SKM-1 treated with dmso at 0.1 percent for 144 hours (cell line): ENCODE results near the gene COG5.
"Not testable (repeated sequence)": the region's sequence is repeated elsewhere in the genome, so short reads cannot be mapped to it uniquely, and the experiment has no call there.

Experiments
- DNase-seq: peaks from one replicate; lab custom pipeline; 2025; ENCODE audit not compliant: unreplicated experiment; lab: John Stamatoyannopoulos, UW

COG5 gene

DNA sequence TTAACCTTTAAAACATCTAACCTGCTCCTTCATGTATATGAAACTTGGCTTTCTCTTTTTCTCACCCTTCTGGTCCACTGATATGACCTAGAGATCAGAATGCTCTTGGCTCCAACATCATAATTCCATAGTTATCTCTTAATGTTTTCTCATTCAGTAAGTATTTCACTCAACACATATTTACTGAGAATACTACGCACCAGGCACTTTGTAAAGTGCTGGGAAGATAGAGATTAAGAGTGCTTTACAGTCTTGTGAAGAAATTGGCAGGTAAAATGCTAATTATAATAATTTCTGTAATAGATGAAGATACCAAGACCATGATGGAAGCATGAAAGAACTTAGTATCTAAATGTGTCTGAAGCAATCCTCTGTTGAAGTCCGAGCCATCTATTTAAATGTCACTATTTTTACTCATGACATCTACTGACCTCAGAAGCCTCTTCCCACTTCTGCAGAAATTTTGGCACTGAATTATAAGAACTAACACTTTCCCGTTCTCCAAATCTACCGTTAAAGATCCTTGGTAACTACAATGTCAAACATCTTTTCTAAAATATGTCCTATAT is 278.7 kb downstream of the COG5 start:
- DNase-seq, result no peak

- DNase-seq, result no peak
Measured at GRCh38 chr7:107277331-107277730, 286.4 kb downstream of the COG5 start.

- DNase-seq, result no peak
Measured at GRCh38 chr7:107276220-107276827, 287.4 kb downstream of the COG5 start.

- DNase-seq, result no peak
Measured at GRCh38 chr7:107274506-107274905, 289.2 kb downstream of the COG5 start.

DNA sequence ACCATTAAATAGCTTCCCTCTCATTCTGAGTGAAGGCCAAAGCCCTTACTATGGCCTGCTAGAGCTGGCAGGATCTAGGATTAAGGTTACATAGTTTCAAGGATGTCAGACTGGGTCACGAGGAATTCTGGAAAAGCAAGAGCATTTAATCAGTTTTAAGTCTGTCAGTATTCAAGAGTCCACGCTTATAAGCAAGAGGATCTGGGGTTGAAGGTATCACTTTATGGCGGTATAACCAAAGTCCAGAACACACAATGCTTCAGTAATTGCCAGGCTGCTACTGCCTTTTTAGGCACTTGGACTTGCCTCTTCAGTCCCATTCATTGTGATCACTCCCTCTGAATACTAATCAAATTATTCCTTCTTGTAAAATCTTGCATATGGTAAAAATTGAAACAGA is 293.9 kb downstream of the COG5 start:
- DNase-seq, result no peak

- no peak for DNase-seq
Measured at GRCh38 chr7:107268594-107268993, 295.1 kb downstream of the COG5 start.

GRCh38 chr7:107267138-107267537 is 296.6 kb downstream of the COG5 start:
- no peak for DNase-seq

DNA sequence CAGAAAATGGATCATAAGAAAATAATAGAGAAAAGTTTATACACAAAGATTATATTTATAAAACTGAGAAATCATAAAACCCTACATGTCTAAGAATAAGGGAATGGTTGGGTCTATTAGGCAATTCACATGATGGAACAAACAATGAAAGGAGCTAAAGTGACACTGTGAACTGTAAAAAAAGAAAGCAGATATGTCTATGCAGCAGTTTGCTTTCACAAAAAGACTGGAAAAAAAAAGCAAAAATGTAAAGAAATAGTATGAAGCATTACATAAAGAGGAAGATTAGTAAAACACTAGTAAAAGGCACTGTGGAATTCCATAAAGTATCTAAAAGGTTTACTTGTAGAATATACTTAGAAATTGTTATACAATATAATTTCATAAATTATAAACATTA is 299.0 kb downstream of the COG5 start:
- no peak for DNase-seq

GRCh38 chr7:107262857-107263256 is 300.9 kb downstream of the COG5 start:
- no peak for DNase-seq

DNA sequence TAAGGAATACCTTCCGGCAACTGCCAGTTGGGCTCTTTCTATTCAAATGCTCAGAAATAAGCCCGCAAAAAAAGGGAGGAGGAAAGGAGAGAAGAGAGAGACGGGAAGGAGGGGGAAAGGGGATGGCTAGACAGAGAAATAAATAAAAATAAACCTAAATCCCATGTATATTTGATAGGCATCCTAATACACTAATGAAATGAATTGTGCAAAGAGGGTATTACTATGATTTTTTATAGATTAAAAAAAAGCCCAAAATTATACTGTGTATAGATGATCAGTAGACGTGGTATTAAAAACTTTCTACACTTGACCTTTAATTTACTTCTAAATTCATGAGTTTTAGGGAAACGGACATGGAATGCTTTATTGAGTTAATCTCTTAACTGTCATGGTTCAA is 305.0 kb downstream of the COG5 start:
- DNase-seq, result no peak

DNA sequence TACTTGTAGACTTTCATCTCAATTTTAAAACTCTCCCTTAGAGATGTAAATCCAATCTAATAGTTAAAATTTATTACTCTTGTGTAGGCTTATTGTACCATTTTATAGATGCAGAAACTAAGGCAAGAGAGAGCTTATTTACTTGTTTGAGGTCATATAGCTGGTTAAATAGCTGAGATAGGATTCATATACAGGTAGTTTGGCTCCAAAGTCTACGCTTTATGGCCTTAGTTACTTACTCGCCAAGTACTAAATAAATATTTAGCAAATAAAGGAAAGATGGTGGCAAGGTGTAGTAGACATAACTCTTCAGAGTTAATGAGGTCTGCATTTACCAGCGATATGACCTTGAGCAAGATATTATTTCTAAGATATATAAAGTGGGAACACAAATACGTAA is 308.1 kb downstream of the COG5 start:
- DNase-seq, result no peak

DNA sequence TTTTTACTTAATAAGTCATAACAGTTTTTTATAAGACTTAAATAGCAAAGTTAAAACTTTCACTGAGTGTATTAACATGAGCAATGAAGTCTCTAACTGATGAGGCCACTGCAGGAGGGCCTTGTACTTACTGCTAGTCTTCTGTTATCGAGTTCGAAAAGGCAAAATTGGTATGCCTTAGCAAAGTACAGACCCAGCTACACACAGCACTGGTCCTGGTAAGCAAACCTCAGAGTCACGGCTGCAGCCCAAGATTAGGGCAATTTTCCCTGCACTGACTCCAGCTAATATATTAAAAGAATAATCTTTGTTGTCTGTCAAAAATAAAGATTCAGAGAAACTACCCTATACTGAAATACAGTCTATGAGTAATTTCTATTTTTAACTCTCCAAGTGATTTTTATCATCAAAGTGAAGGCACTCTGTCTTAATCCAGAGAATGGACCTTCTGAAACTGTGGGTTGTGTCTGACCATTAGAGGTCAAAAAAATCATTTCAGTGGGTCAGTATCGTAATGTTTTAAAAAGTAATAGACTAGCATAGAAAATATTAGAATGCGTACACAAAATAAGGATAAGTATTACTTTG is 309.2 kb downstream of the COG5 start:
- DNase-seq, result no peak

DNA sequence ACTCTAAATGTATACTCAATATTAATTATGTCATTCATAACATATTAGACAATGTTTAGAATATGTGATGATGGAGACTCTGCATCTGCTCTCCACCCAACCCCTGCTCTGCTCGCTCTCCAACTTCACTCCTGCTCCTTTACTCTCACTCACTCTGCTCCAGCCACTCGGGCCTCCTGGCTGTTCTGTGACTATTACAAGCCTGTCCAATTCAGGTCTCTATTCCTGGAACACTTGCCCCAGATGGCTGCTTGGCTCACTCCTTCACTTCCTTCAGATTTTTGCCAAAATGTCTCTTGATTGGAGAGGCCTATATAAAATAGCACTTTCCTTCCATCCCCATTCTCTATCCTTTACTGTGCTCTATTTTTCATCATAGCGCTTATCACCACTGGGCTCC is 310.1 kb downstream of the COG5 start:
- DNase-seq, result no peak

- no peak for DNase-seq
Measured at GRCh38 chr7:107251963-107252362, 311.8 kb downstream of the COG5 start.

DNA sequence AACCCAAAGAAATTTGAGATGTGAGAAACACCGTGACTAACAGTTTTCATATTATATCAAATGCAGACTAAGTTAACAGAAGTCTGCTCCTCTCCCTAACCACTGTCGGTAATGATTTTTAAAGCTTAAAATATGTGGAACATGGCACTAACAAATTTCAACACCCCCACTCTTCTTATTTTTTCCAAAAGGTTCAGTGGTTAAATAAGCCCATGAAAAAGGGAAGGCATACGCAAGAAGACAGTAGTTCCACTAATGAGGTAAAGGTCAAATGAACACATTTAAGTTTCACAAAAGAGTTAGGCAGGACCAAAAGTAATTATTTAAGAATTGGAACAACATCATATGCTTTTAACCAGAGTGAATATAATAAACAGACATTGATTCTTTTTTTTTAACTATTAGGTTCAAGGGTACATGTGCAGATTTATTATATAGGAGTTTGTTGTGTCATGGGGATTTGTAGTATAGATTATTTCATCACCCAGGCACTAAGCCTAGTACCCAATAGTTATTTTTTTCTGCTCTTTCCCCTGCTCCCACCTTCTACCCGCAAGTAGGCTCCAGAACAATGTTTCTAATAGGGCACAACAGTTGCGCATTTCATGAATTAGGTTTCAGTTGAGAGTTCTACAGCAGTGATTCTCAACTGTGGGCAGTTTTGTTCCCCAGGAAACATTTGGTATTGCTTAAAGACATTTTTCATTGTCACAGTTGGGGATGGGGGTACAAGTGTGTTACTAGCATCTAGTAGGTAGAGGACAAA is 315.0 kb downstream of the COG5 start:
- no peak for DNase-seq

DNA sequence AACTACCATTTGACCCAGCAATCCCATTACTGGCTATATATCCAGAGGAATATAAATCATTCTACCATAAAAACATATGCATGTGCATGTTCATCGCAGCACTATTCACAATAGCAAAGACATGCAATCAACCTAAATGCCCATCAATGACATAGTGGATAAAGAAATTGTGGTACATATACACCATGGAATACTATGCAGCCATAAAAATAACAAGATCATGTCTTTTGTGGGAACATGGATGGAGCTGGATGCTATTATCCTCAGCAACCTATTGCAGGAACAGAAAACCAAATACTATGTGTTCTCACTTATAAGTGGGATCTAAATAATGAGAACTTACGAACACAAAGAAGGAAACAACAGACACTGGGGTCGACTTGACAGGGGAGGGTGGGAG is 316.9 kb downstream of the COG5 start:
- not testable (repeated sequence) for DNase-seq

DNA sequence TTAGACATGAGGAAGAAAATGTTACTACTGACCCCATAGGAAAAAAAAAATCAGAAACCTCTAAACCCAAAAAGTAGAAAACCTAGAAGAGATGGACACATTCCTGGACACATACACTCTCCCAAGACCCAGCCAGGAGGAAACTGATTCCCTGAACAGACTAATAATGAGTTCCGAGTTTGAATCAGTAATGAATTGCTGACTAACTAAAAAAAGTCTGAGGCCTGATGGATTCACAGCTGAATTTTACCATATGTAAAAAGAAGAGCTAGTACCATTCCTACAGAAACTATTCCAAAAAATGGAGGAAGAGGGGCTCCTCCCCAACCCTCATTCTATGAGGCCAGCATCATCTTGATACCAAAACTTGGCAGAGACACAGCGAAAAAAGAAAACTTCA is 319.1 kb downstream of the COG5 start:
- no peak for DNase-seq

DNA sequence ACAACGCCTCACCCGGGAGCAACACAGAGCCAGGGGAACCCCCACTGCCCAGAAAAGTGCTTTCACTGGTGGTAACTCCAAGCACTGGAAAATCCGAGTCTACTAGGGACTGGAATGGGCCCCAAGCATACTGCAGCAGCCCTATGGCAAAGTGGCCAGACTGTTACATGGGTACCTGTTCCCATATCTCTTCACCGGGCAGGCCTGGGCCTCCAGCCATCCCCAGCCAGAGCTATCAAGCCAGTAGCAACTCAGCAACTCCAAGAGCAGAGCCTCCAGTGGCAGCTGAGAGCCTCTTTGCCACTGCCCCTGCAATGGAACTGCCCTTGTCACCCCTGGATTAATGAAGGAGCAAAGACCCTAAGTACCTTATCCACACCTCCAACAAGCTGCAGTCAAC is 321.5 kb downstream of the COG5 start:
- DNase-seq, result no peak

DNA sequence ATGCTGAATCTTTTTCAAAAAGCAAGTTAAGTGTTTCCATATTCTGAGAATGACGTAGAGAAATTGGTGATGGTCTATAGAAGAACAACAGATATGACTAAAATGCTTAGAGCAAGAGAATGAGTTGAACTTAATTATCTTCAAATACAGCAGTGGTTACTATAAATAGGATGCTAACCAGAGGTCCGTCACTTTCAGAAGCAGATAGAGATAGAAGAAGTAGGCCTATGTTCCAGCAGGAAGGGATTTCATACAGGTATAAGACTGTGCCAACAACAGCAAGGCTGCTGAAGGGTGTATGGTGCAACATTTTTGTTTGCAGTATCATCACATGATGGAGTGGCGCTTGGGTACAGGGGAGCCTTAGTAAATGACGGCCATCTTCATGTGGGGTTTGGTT is 326.3 kb downstream of the COG5 start:
- DNase-seq, result no peak

DNA sequence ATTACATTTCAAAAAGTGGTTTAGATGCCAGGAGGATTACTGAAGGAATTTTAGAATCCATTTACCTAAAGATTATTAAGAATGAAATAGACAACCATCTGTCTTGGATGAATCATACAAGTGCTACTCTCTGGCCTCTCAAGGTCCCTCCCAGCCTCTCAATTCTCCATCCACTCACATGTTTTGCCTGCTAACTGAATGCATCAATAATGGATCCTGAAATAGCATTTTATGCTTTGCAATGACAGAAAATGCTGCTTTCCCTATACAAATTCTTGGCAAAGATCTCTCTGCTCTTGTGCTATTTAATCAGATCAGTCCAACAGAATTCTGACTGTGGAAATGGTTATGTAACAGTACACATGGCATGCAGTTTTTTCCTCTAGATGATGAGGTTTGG is 326.9 kb downstream of the COG5 start:
- no peak for DNase-seq

DNA sequence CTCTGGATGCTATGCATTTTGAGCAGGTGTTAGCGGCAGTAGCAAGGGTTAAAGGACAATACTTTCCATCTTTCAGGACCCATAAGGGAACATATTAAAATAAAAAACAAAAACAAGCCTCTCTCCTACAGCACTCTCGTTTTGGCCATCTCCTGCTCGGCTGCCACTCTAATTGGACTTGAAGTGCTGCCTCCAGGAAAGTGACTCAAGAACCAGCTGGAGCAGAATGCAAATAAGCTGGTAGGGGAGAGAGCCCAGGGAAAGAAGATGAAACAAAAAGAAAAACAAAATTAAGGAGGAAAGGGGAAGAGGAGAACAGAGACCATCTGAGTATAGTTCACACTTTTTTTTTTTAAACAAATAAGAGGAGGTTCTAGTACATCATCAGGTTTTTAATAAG is 329.3 kb downstream of the COG5 start:
- no peak for DNase-seq

GRCh38 chr7:107233981-107234380 is 329.7 kb downstream of the COG5 start:
- DNase-seq, result no peak
